Stimulated activated CD4-positive, alpha-beta T cell treated with anti-CD3 and anti-CD28 coated beads, Interleukin-1b, Interleukin-23, amount 100 ng/mL, for 1 hour (primary cell): ENCODE data around the gene NKPD1.
"Not testable (repeated sequence)": the region's sequence is repeated elsewhere in the genome, so short reads cannot be mapped to it uniquely, and the experiment has no call there.

Experiments used
- DNase-seq, 2 donors: peaks; one replicate each; pipeline ENCODE4 v3.0.0-alpha.2; 2020; ENCODE audit warnings: low read depth in 2 of 2

NKPD1 gene

GRCh38 chr19:45118591-45119355 lies 42.0 kb downstream of the NKPD1 start:
- DNase-seq: not testable (repeated sequence)

GRCh38 chr19:45118106-45118505 lies 42.7 kb downstream of the NKPD1 start:
- DNase-seq: no peak

GRCh38 chr19:45117671-45118070 lies 43.1 kb downstream of the NKPD1 start:
- DNase-seq: no peak

GRCh38 chr19:45117167-45117594 lies 43.6 kb downstream of the NKPD1 start:
- peak in 1 of 2 donors; percentile 17 for DNase-seq

- no peak for DNase-seq
Measured at GRCh38 chr19:45115809-45116615, 44.8 kb downstream of the NKPD1 start.

- DNase-seq: no peak
Measured at GRCh38 chr19:45114116-45114515, 46.7 kb downstream of the NKPD1 start.

- DNase-seq: no peak
Measured at GRCh38 chr19:45113628-45114027, 47.2 kb downstream of the NKPD1 start.

GRCh38 chr19:45112111-45112827 lies 48.5 kb downstream of the NKPD1 start:
- DNase-seq: no peak
